HepG2 (cell line): ENCODE data around the gene ALS2CL. TPM values are rescaled to one million over a fixed set of nuclear protein-coding genes. Genes with fewer than 3 reads are reported as not detected.

ENCODE experiments used
- GTF2F1 ChIP-seq: fragments of 150-350 bp; IDR thresholded peaks from 2 replicates; pipeline ENCODE4 v1.6.1; 2014; ENCODE audit warnings: low read length
- JUN ChIP-seq: sonication (generic); formaldehyde crosslinking; IDR thresholded peaks from 2 replicates; pipeline ENCODE4 v1.4.0; 2020; ENCODE audit warnings: mild to moderate bottlenecking, missing genetic modification reagents
- ZNF382 ChIP-seq: sonication (generic); formaldehyde crosslinking; IDR thresholded peaks from 2 replicates; pipeline ENCODE4 v1.5.0; 2020; ENCODE audit warnings: missing genetic modification reagents, mild to moderate bottlenecking, borderline replicate concordance
- ZNF773 ChIP-seq: sonication (generic); formaldehyde crosslinking; IDR thresholded peaks from 2 replicates; pipeline ENCODE4 v1.4.0; 2020; ENCODE audit warnings: missing genetic modification reagents, borderline replicate concordance
- polyA plus RNA-seq, 8 experiments: library from polyadenylated mRNA; depleted of rRNA in 3 of 8; stranded (reverse) in 7 of 8; unstranded in 1 of 8; fragments of >200 nt; fragmentation: Illumina TruSeq in 4 of 8; extraction: Trizol in 4 of 8; gene quantifications; 2 replicates each; pipeline versions ENCODE4 v1.2.1 to v1.2.3, GENCODE V29; 2011 to 2016; ENCODE audit warnings: low read depth in 4 of 8, missing spikeins in 1 of 8, mixed read lengths in 1 of 8; ENCODE audit not compliant: insufficient read depth in 1 of 8
- total RNA-seq, 5 experiments: library from RNA; depleted of rRNA; stranded (reverse); fragments of >200 nt; fragmentation: Illumina TruSeq; extraction: Trizol; gene quantifications; 2 replicates each; pipeline ENCODE4 v1.2.3, GENCODE V29; 2016; ENCODE audit warnings: low read depth in 1 of 5
- TF ChIP-seq, protein P1 (sequence below): sonication (generic); formaldehyde crosslinking; IDR thresholded peaks from 2 replicates; pipeline ENCODE4 v1.4.0; 2020; ENCODE audit warnings: missing genetic modification reagents
- TF ChIP-seq, protein P2 (sequence below): sonication (generic); formaldehyde crosslinking; IDR thresholded peaks from 2 replicates; pipeline ENCODE4 v1.4.0; 2020; ENCODE audit warnings: missing genetic modification reagents

Gene ALS2CL
- total and polyA plus RNA-seq, 2 of the 13 experiments (the other 11 are each of a cell fraction or from before 2014, with no cell fraction given): not detected

DNA sequence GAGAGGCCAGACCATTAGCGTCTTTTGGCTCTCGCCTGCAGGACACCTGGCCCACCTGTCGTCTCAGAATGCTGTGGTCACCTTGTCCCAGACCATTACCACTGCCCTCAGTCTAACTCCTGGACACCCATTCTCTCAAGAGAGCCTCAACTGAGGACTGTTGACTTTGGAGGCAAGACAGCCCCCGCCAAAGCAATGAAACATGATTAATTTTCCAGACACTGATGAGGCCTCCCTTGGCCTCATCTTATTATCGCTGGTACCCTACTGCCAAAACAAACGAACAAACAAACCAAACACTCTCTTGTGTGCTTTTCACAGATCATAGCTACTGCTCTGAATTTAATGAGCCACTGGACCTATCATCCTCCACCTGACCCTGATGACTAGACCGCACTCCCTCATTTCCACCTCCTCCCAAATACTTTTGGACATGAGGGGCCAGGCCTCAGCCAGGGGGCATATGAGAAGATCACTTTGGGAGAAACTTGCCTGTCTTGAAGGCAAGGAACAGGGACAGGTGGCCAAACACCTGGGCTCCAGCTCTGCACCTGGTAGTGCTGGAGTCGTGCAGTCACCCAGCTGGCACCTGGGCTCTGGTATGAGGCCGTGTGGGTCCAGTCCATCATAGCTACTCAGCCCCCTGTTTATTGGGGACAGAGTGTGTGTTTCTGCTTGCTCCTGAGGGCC is 27.6 kb downstream of the ALS2CL start (continued):
- TF ChIP-seq, protein P1, sequence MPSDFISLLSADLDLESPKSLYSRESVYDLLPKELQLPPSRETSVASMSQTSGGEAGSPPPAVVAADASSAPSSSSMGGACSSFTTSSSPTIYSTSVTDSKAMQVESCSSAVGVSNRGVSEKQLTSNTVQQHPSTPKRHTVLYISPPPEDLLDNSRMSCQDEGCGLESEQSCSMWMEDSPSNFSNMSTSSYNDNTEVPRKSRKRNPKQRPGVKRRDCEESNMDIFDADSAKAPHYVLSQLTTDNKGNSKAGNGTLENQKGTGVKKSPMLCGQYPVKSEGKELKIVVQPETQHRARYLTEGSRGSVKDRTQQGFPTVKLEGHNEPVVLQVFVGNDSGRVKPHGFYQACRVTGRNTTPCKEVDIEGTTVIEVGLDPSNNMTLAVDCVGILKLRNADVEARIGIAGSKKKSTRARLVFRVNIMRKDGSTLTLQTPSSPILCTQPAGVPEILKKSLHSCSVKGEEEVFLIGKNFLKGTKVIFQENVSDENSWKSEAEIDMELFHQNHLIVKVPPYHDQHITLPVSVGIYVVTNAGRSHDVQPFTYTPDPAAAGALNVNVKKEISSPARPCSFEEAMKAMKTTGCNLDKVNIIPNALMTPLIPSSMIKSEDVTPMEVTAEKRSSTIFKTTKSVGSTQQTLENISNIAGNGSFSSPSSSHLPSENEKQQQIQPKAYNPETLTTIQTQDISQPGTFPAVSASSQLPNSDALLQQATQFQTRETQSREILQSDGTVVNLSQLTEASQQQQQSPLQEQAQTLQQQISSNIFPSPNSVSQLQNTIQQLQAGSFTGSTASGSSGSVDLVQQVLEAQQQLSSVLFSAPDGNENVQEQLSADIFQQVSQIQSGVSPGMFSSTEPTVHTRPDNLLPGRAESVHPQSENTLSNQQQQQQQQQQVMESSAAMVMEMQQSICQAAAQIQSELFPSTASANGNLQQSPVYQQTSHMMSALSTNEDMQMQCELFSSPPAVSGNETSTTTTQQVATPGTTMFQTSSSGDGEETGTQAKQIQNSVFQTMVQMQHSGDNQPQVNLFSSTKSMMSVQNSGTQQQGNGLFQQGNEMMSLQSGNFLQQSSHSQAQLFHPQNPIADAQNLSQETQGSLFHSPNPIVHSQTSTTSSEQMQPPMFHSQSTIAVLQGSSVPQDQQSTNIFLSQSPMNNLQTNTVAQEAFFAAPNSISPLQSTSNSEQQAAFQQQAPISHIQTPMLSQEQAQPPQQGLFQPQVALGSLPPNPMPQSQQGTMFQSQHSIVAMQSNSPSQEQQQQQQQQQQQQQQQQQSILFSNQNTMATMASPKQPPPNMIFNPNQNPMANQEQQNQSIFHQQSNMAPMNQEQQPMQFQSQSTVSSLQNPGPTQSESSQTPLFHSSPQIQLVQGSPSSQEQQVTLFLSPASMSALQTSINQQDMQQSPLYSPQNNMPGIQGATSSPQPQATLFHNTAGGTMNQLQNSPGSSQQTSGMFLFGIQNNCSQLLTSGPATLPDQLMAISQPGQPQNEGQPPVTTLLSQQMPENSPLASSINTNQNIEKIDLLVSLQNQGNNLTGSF (CRISPR knock-in tag): no peak
- TF ChIP-seq, protein P2, sequence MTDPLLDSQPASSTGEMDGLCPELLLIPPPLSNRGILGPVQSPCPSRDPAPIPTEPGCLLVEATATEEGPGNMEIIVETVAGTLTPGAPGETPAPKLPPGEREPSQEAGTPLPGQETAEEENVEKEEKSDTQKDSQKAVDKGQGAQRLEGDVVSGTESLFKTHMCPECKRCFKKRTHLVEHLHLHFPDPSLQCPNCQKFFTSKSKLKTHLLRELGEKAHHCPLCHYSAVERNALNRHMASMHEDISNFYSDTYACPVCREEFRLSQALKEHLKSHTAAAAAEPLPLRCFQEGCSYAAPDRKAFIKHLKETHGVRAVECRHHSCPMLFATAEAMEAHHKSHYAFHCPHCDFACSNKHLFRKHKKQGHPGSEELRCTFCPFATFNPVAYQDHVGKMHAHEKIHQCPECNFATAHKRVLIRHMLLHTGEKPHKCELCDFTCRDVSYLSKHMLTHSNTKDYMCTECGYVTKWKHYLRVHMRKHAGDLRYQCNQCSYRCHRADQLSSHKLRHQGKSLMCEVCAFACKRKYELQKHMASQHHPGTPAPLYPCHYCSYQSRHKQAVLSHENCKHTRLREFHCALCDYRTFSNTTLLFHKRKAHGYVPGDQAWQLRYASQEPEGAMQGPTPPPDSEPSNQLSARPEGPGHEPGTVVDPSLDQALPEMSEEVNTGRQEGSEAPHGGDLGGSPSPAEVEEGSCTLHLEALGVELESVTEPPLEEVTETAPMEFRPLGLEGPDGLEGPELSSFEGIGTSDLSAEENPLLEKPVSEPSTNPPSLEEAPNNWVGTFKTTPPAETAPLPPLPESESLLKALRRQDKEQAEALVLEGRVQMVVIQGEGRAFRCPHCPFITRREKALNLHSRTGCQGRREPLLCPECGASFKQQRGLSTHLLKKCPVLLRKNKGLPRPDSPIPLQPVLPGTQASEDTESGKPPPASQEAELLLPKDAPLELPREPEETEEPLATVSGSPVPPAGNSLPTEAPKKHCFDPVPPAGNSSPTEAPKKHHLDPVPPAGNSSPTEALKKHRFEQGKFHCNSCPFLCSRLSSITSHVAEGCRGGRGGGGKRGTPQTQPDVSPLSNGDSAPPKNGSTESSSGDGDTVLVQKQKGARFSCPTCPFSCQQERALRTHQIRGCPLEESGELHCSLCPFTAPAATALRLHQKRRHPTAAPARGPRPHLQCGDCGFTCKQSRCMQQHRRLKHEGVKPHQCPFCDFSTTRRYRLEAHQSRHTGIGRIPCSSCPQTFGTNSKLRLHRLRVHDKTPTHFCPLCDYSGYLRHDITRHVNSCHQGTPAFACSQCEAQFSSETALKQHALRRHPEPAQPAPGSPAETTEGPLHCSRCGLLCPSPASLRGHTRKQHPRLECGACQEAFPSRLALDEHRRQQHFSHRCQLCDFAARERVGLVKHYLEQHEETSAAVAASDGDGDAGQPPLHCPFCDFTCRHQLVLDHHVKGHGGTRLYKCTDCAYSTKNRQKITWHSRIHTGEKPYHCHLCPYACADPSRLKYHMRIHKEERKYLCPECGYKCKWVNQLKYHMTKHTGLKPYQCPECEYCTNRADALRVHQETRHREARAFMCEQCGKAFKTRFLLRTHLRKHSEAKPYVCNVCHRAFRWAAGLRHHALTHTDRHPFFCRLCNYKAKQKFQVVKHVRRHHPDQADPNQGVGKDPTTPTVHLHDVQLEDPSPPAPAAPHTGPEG (CRISPR knock-in tag): no peak
- TF ChIP-seq ZNF382 (no peak), JUN (CRISPR knock-in tag) (no peak), ZNF773 (CRISPR knock-in tag) (no peak), GTF2F1 (no peak)
- TF ChIP-seq, all 625 proteins: peak for 0
